ENCODE results near the gene COL19A1.
"Not testable (repeated sequence)": the region's sequence is repeated elsewhere in the genome, so short reads cannot be mapped to it uniquely, and the experiment has no call there.

COL19A1 gene

DNA sequence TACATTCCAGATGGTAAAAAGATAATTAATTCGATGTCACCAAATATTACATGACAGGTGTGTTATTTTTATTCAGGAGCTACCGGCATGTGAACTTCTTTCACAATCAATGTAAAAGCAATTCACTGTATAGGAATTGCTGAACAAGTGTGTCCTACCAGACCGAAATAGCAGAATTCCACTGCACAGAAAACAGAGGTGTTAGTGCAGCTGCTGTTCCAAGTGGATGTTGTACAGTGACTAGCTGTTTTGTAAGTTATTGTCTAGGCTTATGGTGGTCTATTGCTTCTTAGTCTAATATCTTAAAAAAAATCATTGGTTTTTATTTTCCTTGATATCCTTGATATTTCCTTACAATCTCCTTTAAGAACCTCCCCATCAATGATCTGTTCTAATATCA, 107.4 kb downstream of the COL19A1 start:
- DNase-seq: no peak

DNA sequence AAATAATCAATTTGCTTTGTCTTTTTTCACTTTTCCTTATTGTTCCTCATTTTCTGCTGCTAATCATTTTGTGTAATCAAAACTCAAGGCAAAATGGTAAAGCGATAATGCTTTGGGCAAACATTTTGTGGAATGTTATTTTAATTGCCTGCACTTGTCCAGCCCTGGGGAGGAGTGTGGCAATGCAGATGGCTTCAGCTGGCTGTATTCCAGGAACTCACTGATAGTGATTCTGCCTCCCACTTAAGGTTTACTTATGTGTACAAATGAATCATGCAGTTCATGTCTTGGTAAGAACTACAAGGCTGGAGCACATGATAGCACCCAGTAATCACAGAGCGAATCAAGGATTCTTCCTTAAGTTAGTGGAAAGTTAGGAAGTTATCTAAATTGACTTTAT, 107.8 kb downstream of the COL19A1 start:
- DNase-seq: no peak

DNA sequence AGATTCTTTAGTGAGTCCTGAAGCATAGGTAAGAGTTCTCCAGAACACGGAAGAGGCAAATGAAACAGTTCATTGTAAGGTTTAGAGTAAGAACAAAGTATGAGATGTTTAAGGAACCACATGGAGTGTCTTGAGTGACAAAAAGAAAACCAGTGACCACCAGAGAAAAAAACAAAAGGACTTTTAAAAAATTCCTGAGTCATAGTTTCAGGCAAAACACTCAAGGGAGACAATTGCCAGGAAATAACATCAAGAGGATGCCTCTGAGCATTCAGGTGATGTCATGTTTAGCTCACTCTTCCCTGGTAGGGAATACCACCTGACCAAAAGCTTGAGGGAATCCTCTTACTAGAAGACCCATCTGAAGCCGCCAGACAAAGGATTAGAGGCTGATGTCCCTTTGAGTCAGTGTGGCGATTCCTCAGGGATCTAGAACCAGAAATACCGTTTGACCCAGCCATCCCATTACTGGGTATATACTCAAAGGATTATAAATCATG, 110.3 kb downstream of the COL19A1 start:
- DNase-seq: no peak

DNA sequence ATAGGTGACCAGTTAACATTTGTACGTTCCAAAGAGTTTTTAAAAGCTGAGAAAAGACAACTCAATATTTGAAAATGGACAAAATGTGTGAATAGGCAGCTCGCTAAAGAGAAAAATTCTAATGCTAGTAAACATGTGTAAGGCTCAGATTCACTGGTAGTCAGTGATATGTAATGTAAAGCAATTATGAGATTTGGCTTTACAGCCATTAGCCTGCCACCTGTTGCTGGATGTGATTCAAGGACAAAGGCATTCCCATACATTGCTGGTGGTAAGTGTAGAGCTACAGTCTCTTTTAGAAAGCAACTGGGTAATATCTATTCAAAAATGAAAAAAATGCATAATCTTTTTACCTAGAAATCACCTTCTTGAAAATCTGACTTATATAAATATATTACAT, 114.3 kb downstream of the COL19A1 start:
- DNase-seq: no peak

DNA sequence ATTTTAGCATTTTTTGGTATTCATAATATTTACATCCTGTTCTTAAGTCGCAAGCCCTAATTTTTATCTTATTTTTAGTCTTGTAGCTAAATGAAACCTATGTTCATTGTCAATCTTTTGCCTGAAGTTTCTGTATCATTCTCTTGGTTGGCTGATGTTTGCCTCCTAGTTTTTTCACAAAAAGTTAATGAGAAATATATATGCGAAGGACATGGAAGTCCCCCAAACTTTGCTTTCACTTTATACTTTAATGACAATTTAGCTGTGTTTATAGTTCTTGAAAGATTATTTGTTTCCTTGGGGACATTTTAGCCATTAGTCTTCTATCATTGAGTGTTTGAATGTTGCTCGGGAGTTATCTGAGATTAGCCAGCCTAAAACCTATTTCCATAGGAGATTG, 118.2 kb downstream of the COL19A1 start:
- DNase-seq: no peak

DNA sequence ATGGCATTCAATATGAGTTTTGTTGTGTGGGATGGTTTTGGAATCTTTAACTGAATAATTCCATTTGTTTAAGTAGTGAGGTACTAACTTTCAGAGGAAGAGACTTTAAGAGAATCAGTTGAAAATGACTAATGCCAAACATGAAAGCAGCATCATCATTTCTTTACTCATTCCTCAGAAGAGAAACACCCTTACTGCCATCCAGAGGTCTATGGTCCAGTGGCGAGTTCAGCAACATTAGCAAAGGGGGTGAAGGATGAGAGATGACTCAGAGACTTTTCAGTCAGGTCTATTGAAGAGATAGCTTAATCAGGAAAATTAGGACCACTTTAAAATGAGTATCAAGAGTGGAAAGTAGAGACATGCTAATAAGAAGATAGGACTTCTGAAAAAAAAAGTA, 118.8 kb downstream of the COL19A1 start:
- DNase-seq: no peak

DNA sequence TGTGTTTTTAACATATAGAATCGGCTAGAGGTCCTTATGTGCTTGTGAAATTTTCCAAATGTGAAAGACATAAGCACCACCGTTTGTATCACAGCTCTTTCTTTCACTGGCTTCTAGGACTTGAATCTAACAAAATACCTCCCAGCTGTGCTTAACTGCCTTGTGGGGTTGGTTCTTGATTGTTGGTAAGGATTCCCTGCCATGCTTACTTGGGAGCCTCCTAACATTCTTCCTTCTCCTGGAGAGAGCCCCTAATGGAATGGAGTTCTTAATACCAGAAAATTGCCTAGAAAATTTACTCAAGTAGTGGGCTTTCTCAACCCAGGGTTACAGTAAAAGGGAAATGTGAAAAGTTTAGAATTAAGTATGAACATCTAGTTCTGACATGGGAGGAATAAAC, 121.2 kb downstream of the COL19A1 start:
- no peak for DNase-seq

DNA sequence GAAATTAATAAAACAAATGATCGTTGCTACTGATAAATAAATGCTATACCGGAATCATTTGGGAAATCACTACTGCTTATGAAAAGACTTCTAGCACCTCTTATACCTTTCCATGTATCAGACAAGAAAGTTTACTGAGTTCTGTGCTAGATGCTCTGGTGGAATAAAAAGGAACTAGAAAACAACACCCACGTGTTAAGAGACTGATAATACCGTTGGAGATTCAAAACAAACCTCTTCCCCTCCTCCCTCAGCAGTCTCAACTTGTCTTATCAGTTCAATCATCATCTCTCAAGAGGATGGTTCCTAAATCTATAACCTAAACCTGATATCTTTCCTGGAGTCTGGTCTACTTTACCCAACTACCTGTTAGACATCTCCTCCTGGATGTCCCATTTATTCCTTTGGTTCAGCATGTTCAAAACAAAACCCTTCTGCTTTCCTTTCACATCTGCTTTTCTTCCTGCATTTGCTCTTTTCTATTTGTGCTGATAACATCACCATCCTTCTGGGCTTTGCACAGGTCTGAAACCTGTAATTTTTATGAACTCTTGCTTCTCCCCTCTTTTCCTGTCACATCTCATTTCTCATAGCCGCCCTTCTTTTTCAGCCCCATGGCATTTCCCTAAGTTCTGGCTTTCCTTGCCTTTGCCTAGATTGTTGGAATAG, 122.2 kb downstream of the COL19A1 start:
- DNase-seq: no peak

DNA sequence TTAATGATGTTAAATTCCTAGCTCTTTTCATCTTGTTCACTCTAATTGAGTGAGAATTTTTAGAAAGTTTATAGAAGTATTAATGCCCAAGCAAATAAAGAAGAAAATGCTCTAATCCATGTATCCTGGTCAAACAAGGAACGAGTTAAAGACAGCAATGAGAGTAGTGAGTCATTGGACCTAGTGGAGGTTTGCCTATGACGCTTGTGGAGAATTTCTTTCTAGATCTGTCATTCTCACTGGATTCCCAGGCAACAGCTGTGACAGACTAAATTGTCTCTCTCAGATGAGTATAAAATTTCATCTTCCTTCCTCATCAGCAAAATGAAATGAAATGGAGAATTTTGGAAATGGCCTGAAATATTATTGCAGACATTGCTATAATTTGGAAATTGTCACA, 127.9 kb downstream of the COL19A1 start:
- DNase-seq: no peak

DNA sequence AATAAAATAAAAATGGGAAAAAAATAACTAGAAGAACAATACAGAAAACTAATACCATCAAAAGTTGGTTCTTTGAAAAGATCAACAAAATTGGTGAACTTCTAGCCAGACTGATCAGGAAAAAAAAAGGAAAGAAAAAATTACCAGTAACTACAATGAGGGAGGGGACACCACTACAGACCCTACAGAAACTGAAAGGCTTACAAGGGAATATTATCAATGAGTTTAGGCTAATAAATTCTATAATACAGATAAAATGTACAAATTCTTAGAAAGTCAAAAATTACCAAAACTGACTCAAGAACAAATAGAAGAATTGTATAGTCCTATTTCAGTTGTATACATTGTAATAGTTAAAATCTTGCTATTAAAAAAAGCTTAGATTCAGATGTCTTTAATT, 141.8 kb downstream of the COL19A1 start:
- no peak for DNase-seq

DNA sequence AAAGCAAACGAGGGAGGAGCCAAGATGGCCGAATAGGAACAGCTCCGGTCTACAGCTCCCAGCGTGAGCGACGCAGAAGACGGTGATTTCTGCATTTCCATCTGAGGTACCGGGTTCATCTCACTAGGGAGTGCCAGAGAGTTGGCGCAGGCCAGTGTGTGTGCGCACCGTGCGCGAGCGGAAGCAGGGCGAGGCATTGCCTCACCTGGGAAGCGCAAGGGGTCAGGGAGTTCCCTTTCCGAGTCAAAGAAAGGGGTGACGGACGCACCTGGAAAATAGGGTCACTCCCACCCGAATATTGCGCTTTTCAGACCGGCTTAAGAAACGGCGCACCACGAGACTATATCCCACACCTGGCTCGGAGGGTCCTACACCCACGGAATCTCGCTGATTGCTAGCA, 144.0 kb downstream of the COL19A1 start:
- not testable (repeated sequence) for DNase-seq

DNA sequence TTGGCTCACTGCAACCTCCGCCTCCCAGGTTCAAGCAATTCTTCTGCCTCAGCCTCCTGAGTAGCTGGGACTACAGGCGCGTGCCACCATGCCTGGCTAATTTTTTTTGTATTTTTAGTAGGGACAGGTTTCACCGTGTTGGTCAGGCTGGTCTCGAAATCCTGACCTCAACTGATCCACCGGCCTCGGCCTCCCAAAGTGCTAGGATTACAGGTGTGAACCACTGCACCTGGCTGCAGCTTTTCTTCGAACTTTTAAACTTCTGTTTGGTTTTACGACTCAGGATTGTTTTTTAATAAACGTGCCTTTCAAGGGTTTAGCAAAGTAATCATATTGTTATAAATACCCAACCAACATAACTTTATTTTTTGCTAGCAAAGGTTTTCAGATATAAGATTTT, 156.8 kb downstream of the COL19A1 start:
- DNase-seq: not testable (repeated sequence)

DNA sequence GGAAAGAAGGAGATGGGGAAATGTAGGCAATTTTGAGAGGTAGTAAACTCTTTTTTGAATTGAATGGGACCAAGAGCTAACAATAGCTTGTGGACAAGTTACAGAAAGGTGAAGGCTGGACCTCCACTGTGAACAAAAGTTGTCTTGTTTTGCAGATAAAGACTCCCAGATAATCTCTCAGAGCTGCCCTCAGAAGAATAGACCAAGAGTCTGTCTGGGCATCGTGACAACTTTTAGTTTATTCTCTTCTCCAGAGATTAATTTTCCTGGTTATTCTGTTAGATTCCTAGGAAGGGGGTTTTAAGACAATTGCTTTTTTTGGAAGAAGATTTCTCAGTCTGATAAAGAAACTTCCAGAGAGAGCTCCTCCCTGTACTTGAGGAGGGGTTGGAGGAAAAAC, 161.9 kb downstream of the COL19A1 start:
- DNase-seq: no peak

DNA sequence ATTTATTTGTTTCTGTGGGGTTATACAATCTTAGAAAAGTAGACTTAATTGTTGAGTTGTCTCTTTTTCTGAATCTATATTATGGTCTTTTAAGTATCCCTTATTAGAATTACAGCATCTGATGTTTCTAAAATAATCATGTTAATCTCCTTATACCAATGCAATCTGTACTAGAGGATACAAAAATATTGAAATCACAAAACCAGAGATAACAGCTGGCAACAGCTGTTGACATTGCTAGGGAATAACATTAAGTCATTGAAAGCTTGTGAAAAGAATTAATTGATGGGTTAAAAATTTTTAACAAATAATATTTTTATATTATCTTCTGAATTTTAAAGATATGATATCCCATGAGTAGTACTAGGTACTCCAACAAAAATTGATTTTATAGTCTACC, 162.6 kb downstream of the COL19A1 start:
- DNase-seq: no peak

DNA sequence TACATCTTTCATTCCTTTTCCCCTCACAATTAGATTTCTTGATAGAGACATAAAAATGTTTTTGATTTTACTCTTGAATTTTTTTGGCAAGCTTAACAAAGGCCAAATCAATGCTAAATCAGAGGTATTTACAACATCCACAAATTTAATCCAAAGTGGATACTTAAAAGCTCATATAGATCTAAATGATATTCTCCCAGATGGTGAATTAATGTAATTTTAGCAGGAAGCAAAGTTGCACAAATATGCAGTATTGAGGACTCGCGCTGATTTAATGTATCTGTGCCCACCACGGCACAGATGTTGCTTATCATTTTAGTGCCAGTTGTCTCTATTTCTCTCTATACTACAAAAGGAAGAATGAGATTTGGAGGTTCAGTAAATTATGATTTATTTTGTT, 167.4 kb downstream of the COL19A1 start:
- DNase-seq: no peak

DNA sequence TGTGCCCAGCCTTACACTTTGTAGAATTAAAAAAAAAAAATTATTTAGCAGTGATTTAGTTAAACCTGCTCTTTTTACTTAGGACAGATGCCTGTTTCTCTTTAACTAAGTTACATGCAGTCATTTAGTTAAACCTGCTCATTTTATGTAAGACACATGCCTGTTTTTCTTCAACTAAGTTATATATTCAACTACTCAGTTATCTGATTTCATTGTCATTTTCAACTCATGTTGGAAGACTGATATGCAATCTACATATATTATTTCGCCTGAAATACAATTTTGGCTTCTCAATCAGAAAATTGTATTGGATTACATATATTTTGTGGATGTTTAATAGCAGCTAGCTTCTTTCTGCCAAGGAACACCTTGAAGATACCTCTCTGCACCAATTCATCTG, 171.1 kb downstream of the COL19A1 start:
- DNase-seq: no peak

DNA sequence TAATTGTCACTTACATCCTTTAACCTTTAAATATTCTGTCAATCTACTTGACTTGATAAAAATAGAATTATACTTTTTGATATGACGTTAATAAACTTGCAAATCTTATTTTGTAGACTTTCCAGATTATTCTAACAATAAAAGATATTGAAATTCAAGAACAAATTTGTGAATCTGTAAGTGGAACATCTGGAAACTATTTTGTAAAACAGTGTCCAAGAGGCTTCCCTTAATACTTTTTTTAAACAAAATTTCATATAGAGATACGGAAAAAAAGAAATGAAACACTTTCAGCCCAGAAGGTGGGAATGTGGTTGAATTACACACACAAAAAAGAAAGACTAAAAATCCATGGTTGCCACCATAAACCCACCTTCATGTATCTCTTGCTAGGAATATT, 174.4 kb downstream of the COL19A1 start:
- DNase-seq: no peak

DNA sequence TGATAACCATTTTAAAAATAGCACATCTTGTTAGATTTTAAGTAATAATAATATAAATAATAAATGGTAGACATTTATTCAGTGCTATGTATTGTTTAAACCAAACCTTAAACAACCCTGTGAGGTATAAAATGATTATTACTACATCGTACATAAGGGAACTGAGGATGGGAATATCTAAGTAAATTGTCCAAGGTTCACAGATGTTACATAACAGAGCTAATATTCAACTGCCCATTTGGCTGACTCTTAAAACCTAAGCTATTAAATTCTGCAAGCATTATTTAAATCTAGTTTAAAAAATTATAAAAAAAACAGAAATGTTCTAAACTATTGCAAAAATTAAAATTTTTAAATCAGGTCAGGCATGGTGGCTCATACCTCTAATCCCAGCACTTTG, 175.1 kb downstream of the COL19A1 start:
- DNase-seq: no peak

DNA sequence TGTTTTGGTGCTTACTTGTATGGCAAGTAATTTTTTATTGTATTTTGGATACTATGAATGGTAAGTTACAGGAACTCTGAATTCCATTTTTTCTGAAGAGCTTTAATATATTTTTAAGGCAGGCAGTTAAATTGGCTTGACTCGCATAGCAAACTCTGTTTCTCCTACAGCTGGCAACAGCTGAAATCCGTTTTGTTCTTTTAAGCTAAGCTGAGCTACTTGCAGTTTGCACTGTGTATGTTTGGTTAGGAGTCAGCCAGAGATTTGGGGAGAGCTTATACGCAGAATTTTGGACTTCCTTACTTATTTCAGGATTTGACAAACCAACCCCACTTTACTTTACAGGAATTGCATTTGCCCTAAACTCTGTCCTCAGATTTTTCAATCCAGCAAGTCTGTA, 179.1 kb downstream of the COL19A1 start:
- no peak for DNase-seq

DNA sequence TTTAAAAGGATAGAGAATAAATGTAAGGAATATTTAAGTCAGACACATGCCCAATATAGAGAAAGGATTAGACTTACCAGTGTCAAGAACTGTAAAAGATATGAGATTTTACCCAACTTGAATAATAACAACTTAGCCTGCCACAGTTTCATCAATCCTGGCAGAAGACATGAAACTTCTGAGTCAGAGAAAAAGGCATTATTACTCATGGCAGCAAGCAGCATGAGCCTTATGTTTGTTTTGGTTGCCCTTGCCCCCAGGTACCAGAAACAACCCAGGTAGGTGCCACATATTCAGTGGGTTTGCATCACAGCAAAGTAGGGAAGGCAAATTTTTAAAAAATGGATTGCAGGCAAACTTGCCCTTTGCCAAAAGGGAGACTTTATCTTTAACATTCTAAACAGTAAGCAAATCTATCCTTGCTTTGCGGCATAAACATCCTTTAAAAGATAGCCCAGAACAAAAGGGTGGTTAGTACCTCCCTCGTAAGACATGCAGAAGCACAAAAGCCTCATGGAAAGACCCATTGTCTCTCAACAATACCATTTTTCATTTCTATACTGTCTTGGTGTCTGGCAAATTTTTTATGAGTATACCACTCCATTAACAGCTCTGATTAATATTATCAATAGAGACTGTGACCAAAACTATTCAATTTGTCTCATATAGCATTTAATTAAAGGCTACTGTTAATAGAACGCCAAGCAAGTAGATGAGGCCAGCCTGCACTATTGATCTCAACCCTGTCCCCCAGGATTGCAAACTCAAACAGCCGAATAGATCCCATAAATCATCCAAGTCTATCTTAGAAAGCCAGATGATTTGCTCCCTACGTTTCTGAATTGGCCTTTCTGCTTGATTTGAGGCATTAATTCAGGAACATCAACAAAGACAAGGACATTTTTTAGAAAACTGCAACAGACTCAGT, 185.1 kb downstream of the COL19A1 start:
- no peak for DNase-seq

DNA sequence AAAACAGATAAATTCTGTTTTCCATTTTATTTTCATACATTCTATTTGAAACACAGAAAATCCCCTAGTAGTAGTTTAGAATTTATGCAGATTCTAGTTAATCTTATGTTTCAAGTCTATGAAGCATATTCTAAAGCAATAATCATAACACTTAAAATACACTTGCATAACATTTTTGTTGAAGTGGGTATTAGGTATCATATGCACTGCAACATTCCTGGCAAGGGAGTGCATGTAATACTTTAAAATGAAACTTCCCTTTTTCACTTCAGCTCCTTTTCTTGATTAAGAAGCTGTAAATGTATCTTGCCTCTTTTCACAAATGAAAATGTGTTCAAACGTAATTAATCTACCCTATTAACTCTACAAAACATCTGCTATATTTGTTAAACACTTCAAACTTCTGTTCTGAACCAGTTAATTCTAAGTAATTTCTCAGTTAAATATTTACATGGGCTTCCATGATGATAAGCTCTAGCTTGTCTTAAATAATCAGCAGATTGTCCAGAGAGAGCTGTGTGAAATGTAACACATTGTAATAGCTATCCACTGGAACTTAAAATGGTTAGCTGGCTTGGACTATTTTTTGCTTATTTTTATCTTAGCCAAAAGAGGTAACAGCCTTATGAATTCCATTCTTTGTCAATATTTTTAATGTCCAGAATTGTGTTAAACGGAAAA, 192.8 kb downstream of the COL19A1 start:
- no peak for DNase-seq

DNA sequence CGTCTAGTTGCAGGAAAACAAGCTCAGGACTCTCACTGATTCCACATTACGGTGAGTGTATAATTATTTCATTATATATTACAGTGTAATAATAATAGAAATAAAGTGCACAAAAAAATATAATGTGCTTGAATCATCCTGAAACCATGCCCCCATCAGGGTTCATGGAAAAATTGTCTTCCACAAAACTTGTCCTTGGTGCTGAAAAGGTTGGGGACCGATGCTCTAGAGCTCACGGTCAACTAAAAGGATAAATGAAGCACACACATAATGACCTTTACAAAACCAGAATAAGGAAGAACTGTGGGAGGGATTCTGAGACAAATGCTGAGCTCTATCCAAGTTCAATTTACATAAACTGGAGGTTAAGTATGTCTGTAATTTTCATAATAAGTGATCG, 194.3 kb downstream of the COL19A1 start:
- no peak for DNase-seq

DNA sequence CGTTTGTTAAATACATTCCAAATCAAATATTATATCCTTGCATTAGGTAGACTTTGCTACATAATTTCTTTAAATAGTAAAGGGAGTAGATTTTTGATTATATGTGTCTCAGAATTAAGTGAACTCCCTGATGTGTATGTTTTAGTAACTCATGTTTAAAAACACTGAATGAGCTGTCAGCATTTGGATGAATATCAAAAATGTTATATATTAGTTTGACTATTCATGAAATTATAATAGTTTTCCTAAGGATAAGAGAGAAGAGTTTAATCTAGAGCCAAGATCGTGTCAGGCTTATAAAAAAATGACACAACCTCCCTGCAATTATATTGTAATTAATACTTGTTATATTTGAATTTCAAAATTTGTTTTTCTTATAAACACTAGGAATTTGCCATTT, 195.2 kb downstream of the COL19A1 start:
- no peak for DNase-seq

DNA sequence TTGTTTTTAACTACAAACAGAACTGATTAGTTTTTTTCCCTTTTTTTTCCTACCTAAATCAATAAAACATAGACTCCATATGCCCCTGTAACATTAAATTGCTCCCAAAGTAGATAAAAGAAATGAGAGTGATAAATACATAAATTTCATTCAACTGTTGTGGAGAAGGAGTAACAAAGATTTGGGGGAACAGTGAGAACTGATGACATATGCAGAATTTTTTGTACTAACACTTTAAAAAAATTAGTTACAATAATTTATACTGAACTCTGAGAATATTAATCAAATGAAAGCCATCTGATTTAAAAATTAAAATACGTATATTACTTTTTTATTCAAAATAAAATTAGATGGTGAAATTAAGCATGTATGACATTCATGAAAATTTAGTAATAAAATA, 195.7 kb downstream of the COL19A1 start:
- no peak for DNase-seq
